Loucy (cell line): ENCODE measurements around the gene BANP.
"Not testable (repeated sequence)": the region's sequence is repeated elsewhere in the genome, so short reads cannot be mapped to it uniquely, and the experiment has no call there.

ENCODE experiments used
- H2AFZ ChIP-seq: fragments of 200-600 bp; sonication (generic); 2 replicates; pipeline ENCODE4 v1.6.0; 2016; ENCODE audit warnings: antibody characterized with exemption, mild to moderate bottlenecking, low read length, moderate library complexity
- H3F3A ChIP-seq: fragments of 200-600 bp; 2 replicates; pipeline ENCODE4 v1.6.0; 2016; ENCODE audit warnings: antibody characterized with exemption, low read depth, mild to moderate bottlenecking
- H3K27me3 ChIP-seq: fragments of 200-600 bp; sonication (generic); 2 replicates; pipeline ENCODE4 v1.6.1; 2014; ENCODE audit warnings: low read length, mild to moderate bottlenecking; ENCODE audit not compliant: insufficient read depth, poor library complexity, severe bottlenecking
- H3K36me3 ChIP-seq: fragments of 200-600 bp; sonication (generic); 2 replicates; pipeline ENCODE4 v1.6.1; 2016; ENCODE audit warnings: low read length; ENCODE audit not compliant: insufficient read depth
- H3K4me1 ChIP-seq: fragments of 200-600 bp; sonication (generic); 2 replicates; pipeline ENCODE4 v1.5.1; 2014; ENCODE audit warnings: low read length, mild to moderate bottlenecking; ENCODE audit not compliant: insufficient read depth, poor library complexity, severe bottlenecking
- H3K4me2 ChIP-seq: fragments of 200-600 bp; sonication (generic); 2 replicates; pipeline ENCODE4 v1.6.0; 2014; ENCODE audit warnings: antibody characterized with exemption, low read length, low read depth, mild to moderate bottlenecking; ENCODE audit not compliant: poor library complexity, severe bottlenecking
- H3K4me3 ChIP-seq: fragments of 200-600 bp; sonication (generic); 2 replicates; pipeline ENCODE4 v1.5.1; 2014; ENCODE audit warnings: low read length, mild to moderate bottlenecking, mixed read lengths; ENCODE audit not compliant: poor library complexity, severe bottlenecking
- H3K79me2 ChIP-seq: fragments of 200-600 bp; sonication (generic); 2 replicates; pipeline ENCODE4 v1.6.1; 2014; ENCODE audit warnings: low read length; ENCODE audit not compliant: insufficient read depth
- H3K9ac ChIP-seq: fragments of 200-600 bp; sonication (generic); 2 replicates; pipeline ENCODE4 v1.6.0; 2014; ENCODE audit warnings: mild to moderate bottlenecking, low read depth, low read length, moderate library complexity; ENCODE audit not compliant: poor library complexity, severe bottlenecking
- H3K9me2 ChIP-seq: fragments of 200-600 bp; sonication (generic); replicated peaks from 2 replicates; pipeline ENCODE4 v1.6.1; 2016; ENCODE audit warnings: low read depth, low read length, mixed read lengths
- H3K9me3 ChIP-seq: fragments of 200-600 bp; sonication (generic); 2 replicates; pipeline ENCODE4 v1.6.1; 2014; ENCODE audit warnings: mild to moderate bottlenecking, antibody characterized with exemption, low read length, low read depth; ENCODE audit not compliant: insufficient read depth
- H4K20me1 ChIP-seq: fragments of 200-600 bp; sonication (generic); 2 replicates; pipeline ENCODE4 v1.6.0; 2014; ENCODE audit warnings: antibody characterized with exemption, low read length, mild to moderate bottlenecking; ENCODE audit not compliant: insufficient read depth, poor library complexity, severe bottlenecking
- CTCF ChIP-seq: fragments of 200-600 bp; sonication (generic); conservative IDR thresholded peaks from 2 replicates; pipeline ENCODE4 v1.5.1; 2014; ENCODE audit warnings: mild to moderate bottlenecking, antibody characterized with exemption, low read length
- EZH2phosphoT487 ChIP-seq: fragments of 200-600 bp; IDR thresholded peaks from 2 replicates; pipeline ENCODE4 v1.6.1; 2018; ENCODE audit warnings: antibody characterized with exemption, mild to moderate bottlenecking, moderate library complexity, borderline replicate concordance

BANP gene

GRCh38 chr16:87984180-87984579 lies 32.9 kb downstream of the BANP start:
- not testable (repeated sequence) for H3K79me2 ChIP-seq, H3K9me3 ChIP-seq, H3K4me3 ChIP-seq, H3K9ac ChIP-seq, H3K36me3 ChIP-seq, H3F3A ChIP-seq, H3K27me3 ChIP-seq, H4K20me1 ChIP-seq, H3K9me2 ChIP-seq, H3K4me2 ChIP-seq, H2AFZ ChIP-seq, H3K4me1 ChIP-seq

GRCh38 chr16:87984632-87985267 lies 33.5 kb downstream of the BANP start:
- Histone ChIP-seq H3K9me3 (no peaks in the 10 kb centered on the region), H4K20me1 (no peaks in the 10 kb centered on the region), H3K27me3 (no peaks in the 10 kb centered on the region), H3K36me3 (no peaks in the 10 kb centered on the region), H3K9ac (no peak overlapping the region), H3K4me3 (no peak overlapping the region), H2AFZ (no peak overlapping the region), H3K4me2 (no peak overlapping the region), H3F3A (no peaks in the 10 kb centered on the region), H3K79me2 (no peaks in the 10 kb centered on the region), H3K4me1 (no peaks in the 10 kb centered on the region), H3K9me2 (no peaks in the 10 kb centered on the region)
- TF ChIP-seq CTCF (no peak), EZH2phosphoT487 (no peak)

GRCh38 chr16:87985493-87985892 lies 34.3 kb downstream of the BANP start:
- H3K4me2 ChIP-seq, H3K4me3 ChIP-seq, H3K36me3 ChIP-seq, H3K79me2 ChIP-seq, H3K4me1 ChIP-seq, H3K27me3 ChIP-seq, H3K9me2 ChIP-seq, H2AFZ ChIP-seq, H4K20me1 ChIP-seq, H3F3A ChIP-seq, H3K9ac ChIP-seq, H3K9me3 ChIP-seq: not testable (repeated sequence)

DNA sequence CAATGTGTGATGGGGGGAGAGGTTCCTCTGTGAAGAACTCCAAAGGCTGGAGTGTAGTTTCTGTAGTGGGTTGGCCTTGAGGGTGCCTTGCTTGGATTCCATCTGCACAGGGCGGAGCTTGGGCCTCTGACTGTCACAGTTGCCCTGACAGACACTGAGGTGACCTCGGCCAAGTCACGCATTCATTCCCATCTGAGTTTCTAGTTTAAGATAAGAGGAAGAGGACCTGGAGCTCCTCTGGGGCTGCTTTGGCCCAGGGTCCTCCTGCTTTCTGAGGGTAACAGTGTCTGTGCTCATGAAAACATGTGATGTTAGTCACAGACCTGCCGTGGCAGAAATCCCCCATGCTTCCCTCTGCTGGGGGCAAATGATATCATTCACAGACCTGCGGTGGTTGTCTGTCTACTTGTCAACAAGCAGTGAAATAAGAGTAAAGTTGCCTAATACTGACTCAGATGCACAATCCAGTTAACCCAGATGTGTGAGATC lies 35.2 kb downstream of the BANP start:
- not testable (repeated sequence) for H3F3A ChIP-seq, H3K9ac ChIP-seq, H3K4me1 ChIP-seq, H2AFZ ChIP-seq, H3K9me2 ChIP-seq, H3K9me3 ChIP-seq, H3K4me2 ChIP-seq, H3K36me3 ChIP-seq, H3K79me2 ChIP-seq, H3K4me3 ChIP-seq, H4K20me1 ChIP-seq, H3K27me3 ChIP-seq

DNA sequence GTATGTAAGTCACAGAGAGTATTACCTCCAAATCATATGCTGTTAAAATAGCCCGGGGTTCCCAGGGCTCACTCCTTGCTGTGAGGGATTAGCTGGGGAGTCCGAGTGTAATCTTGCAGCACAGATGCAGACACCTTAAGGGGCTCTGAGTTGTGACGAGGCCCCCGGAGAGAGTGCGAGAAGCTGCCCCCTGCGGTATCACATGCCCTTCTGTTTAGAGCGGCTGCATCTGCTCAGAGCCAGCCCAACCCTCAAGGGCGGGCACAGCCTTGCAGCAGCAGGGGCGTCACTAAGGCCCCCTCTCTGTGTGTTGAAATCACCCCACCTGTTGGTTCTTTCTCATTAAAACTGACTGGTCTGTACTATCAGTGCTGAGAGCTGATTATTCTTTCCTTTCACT lies 37.4 kb downstream of the BANP start:
- not testable (repeated sequence) for H3K4me2 ChIP-seq, H3K27me3 ChIP-seq, H3K4me3 ChIP-seq, H3K36me3 ChIP-seq, H3K9me3 ChIP-seq, H3K9ac ChIP-seq, H3K4me1 ChIP-seq, H3K79me2 ChIP-seq, H2AFZ ChIP-seq, H3F3A ChIP-seq, H3K9me2 ChIP-seq, H4K20me1 ChIP-seq

DNA sequence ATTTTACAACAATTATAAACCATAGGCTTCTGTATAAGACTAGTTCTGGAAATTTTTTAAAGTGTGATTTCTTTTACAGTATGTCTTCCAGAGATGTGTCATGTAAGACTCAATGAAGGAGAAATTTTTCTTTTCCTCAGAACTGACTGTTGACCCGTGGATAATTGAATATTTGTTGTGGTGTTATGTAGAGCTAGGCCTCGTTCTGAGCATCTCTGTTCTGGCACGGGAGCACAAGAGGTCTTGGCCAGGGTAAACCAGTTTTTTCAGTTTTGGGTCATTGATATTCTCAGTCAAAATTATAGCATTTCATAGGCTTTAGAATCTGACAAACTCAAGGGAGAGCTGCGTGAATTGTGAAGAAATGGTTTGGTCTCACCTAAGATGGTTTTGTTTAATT lies 39.0 kb downstream of the BANP start:
- H3K36me3 ChIP-seq, H3K27me3 ChIP-seq, H3F3A ChIP-seq, H3K4me3 ChIP-seq, H3K4me2 ChIP-seq, H3K4me1 ChIP-seq, H3K79me2 ChIP-seq, H3K9me3 ChIP-seq, H3K9me2 ChIP-seq, H4K20me1 ChIP-seq, H2AFZ ChIP-seq, H3K9ac ChIP-seq: not testable (repeated sequence)

DNA sequence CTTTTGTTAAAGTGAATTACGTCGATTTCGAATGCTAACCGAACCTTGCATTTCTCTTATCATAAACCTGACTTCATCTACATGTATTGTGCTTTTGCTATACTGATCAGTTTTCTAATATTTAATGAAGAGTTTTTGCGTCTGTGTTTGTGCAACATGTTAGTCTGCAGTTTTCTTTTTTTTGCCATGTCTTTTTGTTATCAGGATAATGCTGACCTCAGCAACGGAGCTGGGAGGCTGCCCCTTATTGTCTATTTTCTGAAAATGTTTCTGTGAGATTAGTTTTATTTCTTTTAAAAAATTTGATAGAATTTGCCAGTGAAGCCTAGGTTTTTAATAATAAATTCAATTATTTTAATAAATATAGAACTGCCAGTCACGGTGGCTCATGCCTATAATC lies 40.9 kb downstream of the BANP start:
- not testable (repeated sequence) for H3K4me3 ChIP-seq, H3K36me3 ChIP-seq, H3K4me2 ChIP-seq, H3K9me3 ChIP-seq, H3K4me1 ChIP-seq, H4K20me1 ChIP-seq, H2AFZ ChIP-seq, H3K9me2 ChIP-seq, H3K79me2 ChIP-seq, H3K27me3 ChIP-seq, H3K9ac ChIP-seq, H3F3A ChIP-seq
